ENCODE measurements around the gene TACC2. TPM values are rescaled to one million over a fixed set of nuclear protein-coding genes. Genes with fewer than 3 reads are reported as not detected.
A peak's percentile ranks its signal among the peaks of the same experiment; 100 is the strongest.

TACC2 gene
- total and polyA plus RNA-seq, 8 donors, result 17.9 to 43.6 (median 23.6) TPM

DNA sequence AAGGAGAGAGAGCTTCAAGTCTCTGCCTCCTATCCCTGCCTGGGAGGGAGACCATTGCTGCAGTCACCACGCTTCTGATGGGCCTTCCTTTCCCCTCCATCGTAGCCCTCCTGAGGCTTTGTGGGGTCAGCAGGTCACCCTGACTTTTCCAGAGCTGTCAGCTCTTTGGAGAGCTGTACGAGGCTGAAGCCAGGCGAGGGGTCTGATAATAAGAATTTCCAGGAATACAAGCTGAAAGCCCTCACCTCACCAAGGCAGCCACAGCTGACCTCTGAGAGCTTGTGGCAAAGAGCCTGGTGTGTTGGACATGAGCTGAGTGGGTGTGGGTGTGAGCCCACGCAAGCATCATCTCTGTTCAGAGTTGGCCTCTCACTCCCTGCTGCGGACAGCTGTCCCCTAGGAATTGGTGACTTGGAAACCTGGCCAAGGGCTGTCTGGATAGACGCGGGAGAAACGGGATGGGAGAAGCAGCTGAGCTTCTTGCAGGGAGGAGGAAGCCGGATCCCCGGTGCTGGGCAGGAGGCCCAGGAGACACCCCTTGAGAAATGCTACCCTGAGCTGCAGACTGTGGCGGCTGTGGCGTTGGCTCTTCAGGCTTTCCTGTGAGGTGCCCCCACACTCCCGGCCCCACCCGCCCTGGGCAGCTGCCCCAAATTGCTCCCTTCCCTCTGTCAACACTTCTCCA lies 160.1 kb downstream of the TACC2 start:
- 78% methylated on average over 15 of the region's 15 CpGs for WGBS, 2 donors
- Histone ChIP-seq H3K36me3 (no peaks in the 10 kb centered on the region), H3K27ac (peak overlapping the region in 1 of 4 donors; percentile 46), H3K4me3 (no peak overlapping the region), H3K4me1 (peaks cover 3 to 6% (median 3%) of the 10 kb centered on the region in 3 donors), H3K9me3 (no peaks in the 10 kb centered on the region), H3K27me3 (no peaks in the 10 kb centered on the region)
- FAIRE-seq (no peak), ATAC-seq (peak in 3 of 4 donors; percentile 4 to 35 (median 17)), DNase-seq (no peak)
- intact Hi-C loops (cut with DNase I), result no loop called here
- TF ChIP-seq, protein P1, sequence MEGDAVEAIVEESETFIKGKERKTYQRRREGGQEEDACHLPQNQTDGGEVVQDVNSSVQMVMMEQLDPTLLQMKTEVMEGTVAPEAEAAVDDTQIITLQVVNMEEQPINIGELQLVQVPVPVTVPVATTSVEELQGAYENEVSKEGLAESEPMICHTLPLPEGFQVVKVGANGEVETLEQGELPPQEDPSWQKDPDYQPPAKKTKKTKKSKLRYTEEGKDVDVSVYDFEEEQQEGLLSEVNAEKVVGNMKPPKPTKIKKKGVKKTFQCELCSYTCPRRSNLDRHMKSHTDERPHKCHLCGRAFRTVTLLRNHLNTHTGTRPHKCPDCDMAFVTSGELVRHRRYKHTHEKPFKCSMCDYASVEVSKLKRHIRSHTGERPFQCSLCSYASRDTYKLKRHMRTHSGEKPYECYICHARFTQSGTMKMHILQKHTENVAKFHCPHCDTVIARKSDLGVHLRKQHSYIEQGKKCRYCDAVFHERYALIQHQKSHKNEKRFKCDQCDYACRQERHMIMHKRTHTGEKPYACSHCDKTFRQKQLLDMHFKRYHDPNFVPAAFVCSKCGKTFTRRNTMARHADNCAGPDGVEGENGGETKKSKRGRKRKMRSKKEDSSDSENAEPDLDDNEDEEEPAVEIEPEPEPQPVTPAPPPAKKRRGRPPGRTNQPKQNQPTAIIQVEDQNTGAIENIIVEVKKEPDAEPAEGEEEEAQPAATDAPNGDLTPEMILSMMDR (IDR thresholded peaks at IDR 0.05), result no peak

DNA sequence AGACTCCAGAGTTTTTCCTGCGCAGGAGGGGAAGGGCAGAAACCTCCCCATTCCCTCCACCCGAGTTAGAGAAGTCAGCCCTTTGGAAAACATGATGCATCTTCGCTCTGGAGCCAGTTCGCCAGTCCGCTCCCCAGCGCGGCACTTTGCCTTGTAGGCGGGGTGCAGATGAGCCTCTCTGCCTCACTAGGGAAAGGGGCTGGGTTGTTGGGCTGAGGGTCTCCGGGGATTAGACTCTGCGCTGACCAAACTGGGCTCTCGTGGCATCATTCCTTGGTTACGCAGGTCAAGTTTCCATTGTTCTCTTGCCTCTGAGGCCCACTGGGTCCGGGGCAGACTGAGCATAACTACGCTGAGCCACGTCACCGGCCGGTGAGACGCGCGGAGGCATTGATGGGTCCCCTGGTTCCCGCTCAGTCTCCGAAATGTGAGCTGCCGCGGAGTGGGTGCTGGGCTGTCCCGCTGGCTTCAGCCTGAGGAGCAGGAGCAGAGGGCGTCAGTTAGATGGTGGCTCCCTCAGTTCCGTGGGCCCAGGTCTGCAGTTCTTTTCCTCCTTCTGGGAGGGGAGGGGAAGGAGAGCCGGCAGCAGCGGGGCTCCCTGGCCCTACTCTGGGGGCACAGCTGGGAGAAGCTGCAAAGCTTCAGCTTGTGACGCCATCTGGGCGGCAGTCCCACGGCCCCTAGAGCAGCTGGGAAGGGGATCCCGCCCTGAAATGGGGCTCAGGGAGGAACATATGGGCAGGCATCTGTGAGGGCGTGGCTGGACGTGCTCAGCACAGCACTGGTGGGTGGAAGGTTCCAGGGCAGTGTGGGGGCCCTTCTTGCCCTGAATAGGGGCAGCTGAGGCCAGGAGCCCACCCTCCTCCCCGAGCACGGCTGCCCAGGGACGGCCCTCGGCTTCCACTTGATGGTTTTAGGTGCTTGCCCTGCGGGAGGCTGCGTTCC lies 160.9 kb downstream of the TACC2 start:
- peak overlapping the region in 1 of 4 donors; percentile 46 for H3K27ac ChIP-seq
- intact Hi-C loops (cut with DNase I), result no loop called here
- no peak for FAIRE-seq
- H3K36me3 ChIP-seq, result no peaks in the 10 kb centered on the region
- ATAC-seq, result peak in 3 of 4 donors; percentile 2 to 10 (median 8)
- H3K4me1 ChIP-seq, result no peaks in the 10 kb centered on the region
- no peaks in the 10 kb centered on the region for H3K9me3 ChIP-seq
- WGBS, 2 donors, result 86 to 89% methylated on average over 40 to 41 of the region's 41 CpGs
- TF ChIP-seq, protein P1 (IDR thresholded peaks at IDR 0.05), result no peak
- no peak for DNase-seq
- H3K27me3 ChIP-seq, result no peaks in the 10 kb centered on the region
- H3K4me3 ChIP-seq, result no peak overlapping the region

DNA sequence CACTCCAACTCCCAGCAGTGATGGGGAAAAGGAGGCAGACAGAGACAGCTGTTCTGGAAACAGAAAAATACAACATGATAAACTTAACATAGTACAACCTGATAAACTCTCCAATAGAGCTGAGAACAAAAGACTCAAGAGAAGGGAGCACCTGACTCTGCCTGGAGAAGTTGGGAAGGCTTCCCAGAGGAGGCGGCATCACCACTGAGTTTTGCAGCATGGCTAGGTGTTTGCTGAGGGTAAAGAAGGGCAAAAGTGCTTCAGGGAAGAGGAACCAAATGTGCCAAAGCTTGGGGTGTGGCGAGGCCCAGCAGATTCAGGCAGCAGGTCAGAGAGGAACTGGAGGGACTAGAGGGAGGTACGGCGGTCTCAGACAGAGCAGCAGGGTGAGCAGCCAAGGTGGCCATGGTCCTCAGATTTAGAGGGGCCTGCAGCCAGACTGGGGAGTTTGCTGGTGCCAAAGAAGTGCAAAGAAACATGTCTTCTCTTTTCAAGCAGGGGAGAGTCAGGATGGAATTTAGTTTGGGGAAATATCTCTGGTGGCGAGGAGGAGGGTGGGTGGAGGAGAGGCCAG lies 162.2 kb downstream of the TACC2 start:
- H3K36me3 ChIP-seq, result no peaks in the 10 kb centered on the region
- no peaks in the 10 kb centered on the region for H3K4me1 ChIP-seq
- ATAC-seq, result no peak
- no peak for DNase-seq
- no peaks in the 10 kb centered on the region for H3K9me3 ChIP-seq
- no peak overlapping the region for H3K27ac ChIP-seq
- no peak overlapping the region for H3K4me3 ChIP-seq
- WGBS, 2 donors, result 95 to 96% methylated on average over 5 of the region's 5 CpGs
- no peak for FAIRE-seq
- H3K27me3 ChIP-seq, result no peaks in the 10 kb centered on the region
- TF ChIP-seq, protein P1 (IDR thresholded peaks at IDR 0.05), result no peak
- intact Hi-C loops (cut with DNase I), result no loop called here

DNA sequence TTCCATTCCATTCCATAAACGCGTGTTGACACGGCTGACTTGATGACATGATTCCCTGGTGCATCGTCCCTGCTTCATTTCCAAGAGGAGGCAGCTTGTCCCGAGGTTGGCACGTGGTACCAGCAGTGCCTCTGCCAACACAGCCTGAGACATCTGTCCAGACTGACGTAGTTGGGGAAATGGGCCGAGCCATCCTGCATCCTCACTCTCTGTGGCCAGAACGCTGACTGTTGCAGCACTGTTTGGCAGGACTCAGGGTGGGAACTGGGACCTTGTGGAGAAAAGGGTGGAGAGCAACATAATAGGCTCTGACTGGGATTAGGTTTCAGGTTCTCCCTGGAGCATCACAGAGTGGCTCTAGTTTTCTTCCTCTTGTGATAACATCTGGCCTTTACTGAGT lies 163.6 kb downstream of the TACC2 start:
- TF ChIP-seq, protein P1 (IDR thresholded peaks at IDR 0.05), result no peak
- Histone ChIP-seq H3K4me1 (no peaks in the 10 kb centered on the region), H3K9me3 (no peaks in the 10 kb centered on the region), H3K4me3 (no peak overlapping the region), H3K27ac (no peak overlapping the region), H3K36me3 (no peaks in the 10 kb centered on the region), H3K27me3 (no peaks in the 10 kb centered on the region)
- WGBS, 2 donors, result 85 to 88% methylated on average over 9 of the region's 9 CpGs
- FAIRE-seq (no peak), DNase-seq (no peak), ATAC-seq (peak in 2 of 4 donors; percentile 58 to 64)
- intact Hi-C loops (cut with DNase I), result no loop called here

Measured in pancreas (tissue), 10 donors.